ENCODE results near the gene BCAP31. TPM values are rescaled to one million over a fixed set of nuclear protein-coding genes. Genes with fewer than 3 reads are reported as not detected.
A peak's percentile ranks its signal among the peaks of the same experiment; 100 is the strongest.

BCAP31 gene
- total and polyA plus RNA-seq, 12 donors, result 70.2 to 164 (median 85.4) TPM

- H3K4me1 ChIP-seq, result peaks cover 0 to 60% (median 41%) of the 10 kb centered on the region in 9 donors
- H3K27me3 ChIP-seq, result peaks cover 0 to 10% (median 0%) of the 10 kb centered on the region in 7 donors
- ATAC-seq (peak; percentile 18 to 39 (median 32)), DNase-seq (peak; percentile 62 to 67)
- H3K9me3 ChIP-seq, result peaks cover 0 to 6% (median 0%) of the 10 kb centered on the region in 11 donors
- intact Hi-C loops (cut with DNase I), result no loop called here
- whole genome bisulfite sequencing, 2 donors, result 3 to 12% methylated on average over 30 to 32 of the region's 35 CpGs
- H3K36me3 ChIP-seq, result peaks cover 0 to 30% (median 0%) of the 10 kb centered on the region in 9 donors
- H3K27ac ChIP-seq, result peak overlapping the region; percentile 64 to 94 (median 91)
- peak overlapping the region in 7 of 10 donors; percentile 17 to 84 (median 76) for H3K4me3 ChIP-seq
- TF ChIP-seq CTCF (IDR thresholded peaks at IDR 0.05), result no peak
Measured at GRCh38 chrX:153726286-153727122, 2.3 kb upstream of the BCAP31 start.

GRCh38 chrX:153725832-153726285 lies 1.7 kb upstream of the BCAP31 start:
- no peak for ATAC-seq
- intact Hi-C loops (cut with DNase I), result no loop called here
- peaks cover 0 to 33% (median 0%) of the 10 kb centered on the region in 9 donors for H3K36me3 ChIP-seq
- peaks cover 0 to 55% (median 41%) of the 10 kb centered on the region in 9 donors for H3K4me1 ChIP-seq
- 61 to 81% methylated on average over 12 to 35 of the region's 35 CpGs for WGBS, 2 donors
- H3K4me3 ChIP-seq, result peak overlapping the region in 6 of 10 donors; percentile 34 to 84 (median 77)
- H3K27me3 ChIP-seq, result peaks cover 0 to 10% (median 0%) of the 10 kb centered on the region in 7 donors
- peak in 1 of 2 donors; percentile 28 for DNase-seq
- H3K9me3 ChIP-seq, result no peaks in the 10 kb centered on the region
- no peak for TF ChIP-seq CTCF (IDR thresholded peaks at IDR 0.05)
- H3K27ac ChIP-seq, result peak overlapping the region; percentile 64 to 94 (median 91)

DNA sequence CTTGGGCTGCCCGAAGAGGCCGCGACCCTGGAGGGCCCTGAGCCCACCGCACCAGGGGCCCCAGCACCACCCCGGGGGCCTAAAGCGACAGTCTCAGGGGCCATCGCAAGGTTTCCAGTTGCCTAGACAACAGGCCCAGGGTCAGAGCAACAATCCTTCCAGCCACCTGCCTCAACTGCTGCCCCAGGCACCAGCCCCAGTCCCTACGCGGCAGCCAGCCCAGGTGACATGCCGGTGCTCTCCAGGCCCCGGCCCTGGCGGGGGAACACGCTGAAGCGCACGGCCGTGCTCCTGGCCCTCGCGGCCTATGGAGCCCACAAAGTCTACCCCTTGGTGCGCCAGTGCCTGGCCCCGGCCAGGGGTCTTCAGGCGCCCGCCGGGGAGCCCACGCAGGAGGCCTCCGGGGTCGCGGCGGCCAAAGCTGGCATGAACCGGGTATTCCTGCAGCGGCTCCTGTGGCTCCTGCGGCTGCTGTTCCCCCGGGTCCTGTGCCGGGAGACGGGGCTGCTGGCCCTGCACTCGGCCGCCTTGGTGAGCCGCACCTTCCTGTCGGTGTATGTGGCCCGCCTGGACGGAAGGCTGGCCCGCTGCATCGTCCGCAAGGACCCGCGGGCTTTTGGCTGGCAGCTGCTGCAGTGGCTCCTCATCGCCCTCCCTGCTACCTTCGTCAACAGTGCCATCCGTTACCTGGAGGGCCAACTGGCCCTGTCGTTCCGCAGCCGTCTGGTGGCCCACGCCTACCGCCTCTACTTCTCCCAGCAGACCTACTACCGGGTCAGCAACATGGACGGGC lies 1.0 kb upstream of the BCAP31 start:
- peaks cover 0 to 55% (median 41%) of the 10 kb centered on the region in 9 donors for H3K4me1 ChIP-seq
- H3K27ac ChIP-seq, result peak overlapping the region; percentile 81 to 94 (median 91)
- TF ChIP-seq CTCF (IDR thresholded peaks at IDR 0.05), result no peak
- DNase-seq (peak in 1 of 2 donors; percentile 23), ATAC-seq (peak in 1 of 8 donors; percentile 3)
- peaks cover 0 to 33% (median 0%) of the 10 kb centered on the region in 9 donors for H3K36me3 ChIP-seq
- H3K27me3 ChIP-seq, result peaks cover 0 to 10% (median 0%) of the 10 kb centered on the region in 7 donors
- peak overlapping the region; percentile 18 to 84 (median 76) for H3K4me3 ChIP-seq
- H3K9me3 ChIP-seq, result no peaks in the 10 kb centered on the region
- 71 to 72% methylated on average over 18 to 55 of the region's 55 CpGs for WGBS, 2 donors
- intact Hi-C loops (cut with DNase I), result no loop called here
